GM19239 (cell line): Measurements from ENCODE around the gene CD274.

Experiments
- DNase-seq: peaks from one replicate; pipeline ENCODE4 v3.0.0; 2011; ENCODE audit warnings: low spot score; ENCODE audit not compliant: insufficient read length
- FAIRE-seq: peaks from 2 replicates; lab custom pipeline; 2011; peaks lifted over from hg19 to GRCh38; lab: Jason Lieb, UNC

The CD274 gene

GRCh38 chr9:5518171-5518936, 68.0 kb downstream of the CD274 start:
- peak; percentile 89 for FAIRE-seq
- no peak for DNase-seq

- no peak for DNase-seq
- no peak for FAIRE-seq
These were observed 68.6 kb downstream of the CD274 start for GRCh38 chr9:5518937-5519319.
